ENCODE results near the gene LRRC2.

LRRC2 gene

GRCh38 chr3:46472736-46473135 is 93.4 kb downstream of the LRRC2 start:
- DNase-seq: no peak

GRCh38 chr3:46471371-46471914 is 94.7 kb downstream of the LRRC2 start:
- no peak for DNase-seq

- no peak for DNase-seq
Measured at GRCh38 chr3:46470831-46471230, 95.3 kb downstream of the LRRC2 start.

GRCh38 chr3:46469680-46470357 is 96.3 kb downstream of the LRRC2 start:
- DNase-seq: no peak

- DNase-seq: no peak
Measured at GRCh38 chr3:46468753-46469600, 97.1 kb downstream of the LRRC2 start.

GRCh38 chr3:46467562-46467961 is 98.5 kb downstream of the LRRC2 start:
- DNase-seq: no peak

GRCh38 chr3:46466871-46467403 is 99.2 kb downstream of the LRRC2 start:
- no peak for DNase-seq

- no peak for DNase-seq
Measured at GRCh38 chr3:46466273-46466672, 99.8 kb downstream of the LRRC2 start.

Data from CD4-positive, alpha-beta T cell treated with Interleukin-17A for 4 hours (primary cell).